IMR-90 (cell line): Measurements from ENCODE around the gene BCL11B. TPM values are rescaled to one million over a fixed set of nuclear protein-coding genes. Genes with fewer than 3 reads are reported as not detected.

ENCODE experiments used
- ATAC-seq: fragments of 200-7000 bp; cut with Tn5 transposase; 2 replicates; pipeline ENCODE4 v1.9.1; 2020; ENCODE audit warnings: low read depth, mild to moderate bottlenecking, moderate library complexity
- BruUV-seq: library from RNA; stranded (reverse); fragments of 400-500 nt; replicated peaks from 2 replicates; lab custom pipeline; 2021; lab: Mats Ljungman, UMichigan
- CTCF ChIA-PET: fragments of 300-600 bp; formaldehyde crosslinking; extraction: SDS; loops from one replicate; lab custom pipeline; 2021; ENCODE audit warnings: antibody characterized with exemption; lab: Yijun Ruan, JAX
- POLR2A ChIA-PET: fragments of 300-600 bp; sonication (Branson Sonifier 250); formaldehyde crosslinking; loops from one replicate; lab custom pipeline; 2022; ENCODE audit warnings: antibody characterized with exemption; ENCODE audit not compliant: unreplicated experiment; lab: Charles Lee
- DNase-seq: peaks from one replicate; pipeline ENCODE4 v3.0.0; 2013
- H2AFZ ChIP-seq: replicated peaks from 2 replicates; pipeline ENCODE3; 2013; ENCODE audit warnings: low read length, mild to moderate bottlenecking; ENCODE audit not compliant: poor library complexity
- H2AK5ac ChIP-seq: 2 replicates; pipeline ENCODE4 v1.6.1; 2013; ENCODE audit warnings: low read depth, low read length, inconsistent platforms
- H2AK9ac ChIP-seq: replicated peaks from 2 replicates; pipeline ENCODE3; 2013; ENCODE audit warnings: mild to moderate bottlenecking, low read depth, low read length, moderate library complexity; ENCODE audit not compliant: poor library complexity
- H2BK120ac ChIP-seq: 2 replicates; pipeline ENCODE4 v1.6.1; 2013; ENCODE audit warnings: low read depth, low read length, inconsistent platforms
- H2BK15ac ChIP-seq: 3 replicates; pipeline ENCODE4 v1.6.1; 2013; ENCODE audit warnings: low read depth, low read length, inconsistent platforms
- H2BK20ac ChIP-seq: 2 replicates; pipeline ENCODE4 v1.6.1; 2013; ENCODE audit warnings: low read depth, mild to moderate bottlenecking, inconsistent platforms, low read length, moderate library complexity
- H2BK5ac ChIP-seq: 2 replicates; pipeline ENCODE4 v1.6.1; 2013; ENCODE audit warnings: mild to moderate bottlenecking, low read depth, low read length, inconsistent platforms; ENCODE audit not compliant: poor library complexity, severe bottlenecking
- H3K14ac ChIP-seq: replicated peaks from 2 replicates; pipeline ENCODE4 v1.6.1; 2013; ENCODE audit warnings: low read depth, low read length, inconsistent platforms
- H3K18ac ChIP-seq: 2 replicates; pipeline ENCODE4 v1.6.1; 2013; ENCODE audit warnings: low read depth, low read length, control low read depth
- H3K23ac ChIP-seq: 2 replicates; pipeline ENCODE4 v1.6.1; 2013; ENCODE audit warnings: low read depth, low read length, inconsistent platforms
- H3K27ac ChIP-seq: 2 replicates; pipeline ENCODE4 v1.5.1; 2013; ENCODE audit warnings: mild to moderate bottlenecking, control low read depth, low read length; ENCODE audit not compliant: insufficient read depth
- H3K27me3 ChIP-seq: 2 replicates; pipeline ENCODE4 v1.6.1; 2013; ENCODE audit warnings: low read length; ENCODE audit not compliant: control insufficient read depth, insufficient read depth
- H3K36me3 ChIP-seq: 2 replicates; pipeline ENCODE4 v1.6.1; 2013; ENCODE audit warnings: low read length, mixed read lengths; ENCODE audit not compliant: control insufficient read depth, insufficient read depth
- H3K4ac ChIP-seq: 2 replicates; pipeline ENCODE4 v1.6.1; 2013; ENCODE audit warnings: low read depth, low read length, inconsistent platforms
- H3K4me1 ChIP-seq: 2 replicates; pipeline ENCODE4 v1.6.1; 2013; ENCODE audit warnings: low read length, mixed read lengths; ENCODE audit not compliant: control insufficient read depth, insufficient read depth
- H3K4me2 ChIP-seq: 2 replicates; pipeline ENCODE4 v1.6.1; 2013; ENCODE audit warnings: low read depth, mild to moderate bottlenecking, control low read depth, low read length, moderate library complexity
- H3K4me3 ChIP-seq: 2 replicates; pipeline ENCODE4 v1.5.1; 2013; ENCODE audit warnings: low read depth, mild to moderate bottlenecking, control low read depth, low read length, moderate library complexity; ENCODE audit not compliant: insufficient read depth
- H3K56ac ChIP-seq: 2 replicates; pipeline ENCODE4 v1.6.1; 2013; ENCODE audit warnings: low read length, inconsistent platforms; ENCODE audit not compliant: insufficient read depth; ENCODE audit errors: extremely low read depth
- H3K79me1 ChIP-seq, 2 experiments: 2 replicates each; pipeline ENCODE4 v1.6.1; 2013; ENCODE audit warnings: low read length in 2 of 2, inconsistent platforms in 1 of 2, low read depth in 1 of 2
- H3K9ac ChIP-seq: 2 replicates; pipeline ENCODE4 v1.6.1; 2013; ENCODE audit warnings: low read depth, low read length, control low read depth
- H3K9me1 ChIP-seq: 2 replicates; pipeline ENCODE4 v1.6.1; 2013; ENCODE audit warnings: low read length, inconsistent platforms; ENCODE audit not compliant: insufficient read depth
- H3K9me3 ChIP-seq: 2 replicates; pipeline ENCODE4 v1.6.1; 2013; ENCODE audit warnings: low read length; ENCODE audit not compliant: control insufficient read depth, insufficient read depth
- H4K20me1 ChIP-seq: 2 replicates; pipeline ENCODE4 v1.6.1; 2013; ENCODE audit warnings: low read length, inconsistent platforms; ENCODE audit not compliant: insufficient read depth
- H4K5ac ChIP-seq: 2 replicates; pipeline ENCODE4 v1.6.1; 2013; ENCODE audit warnings: mild to moderate bottlenecking, low read depth, low read length, control low read depth
- H4K8ac ChIP-seq, 2 experiments: 2 replicates each; pipeline ENCODE4 v1.6.1; 2013; ENCODE audit warnings: low read depth in 2 of 2, low read length in 2 of 2, control low read depth in 1 of 2, inconsistent platforms in 1 of 2
- H4K91ac ChIP-seq: 2 replicates; pipeline ENCODE4 v1.6.1; 2013; ENCODE audit warnings: low read depth, low read length, inconsistent platforms; ENCODE audit not compliant: insufficient read depth
- CEBPB ChIP-seq: IDR thresholded peaks from 2 replicates; pipeline ENCODE4 v1.6.1; 2012; ENCODE audit warnings: low read depth, low read length, improper control_type of control experiment
- MXI1 ChIP-seq: IDR thresholded peaks from 2 replicates; pipeline ENCODE4 v1.6.1; 2012; ENCODE audit warnings: low read depth, mild to moderate bottlenecking, low read length, moderate library complexity, borderline replicate concordance
- RCOR1 ChIP-seq: IDR thresholded peaks from 2 replicates; pipeline ENCODE4 v1.6.1; 2012; ENCODE audit warnings: mild to moderate bottlenecking, low read length, improper control_type of control experiment; ENCODE audit not compliant: insufficient replicate concordance
- SMC3 ChIP-seq: fragments of 150-350 bp; IDR thresholded peaks from 2 replicates; pipeline ENCODE4 v1.6.1; 2016; ENCODE audit warnings: low read depth, mild to moderate bottlenecking, antibody characterized with exemption, low read length, moderate library complexity
- WGBS, 2 experiments: methylation state at CpG; one replicate each; pipeline versions ENCODE4 v1.1.5 to v1.1.7; 2013; ENCODE audit warnings: missing lambda C conversion rate in 2 of 2; ENCODE audit not compliant: insufficient read length in 1 of 2; ENCODE audit errors: extremely low coverage in 2 of 2; 5-methylcytosine and 5-hydroxymethylcytosine counted together
- dilution Hi-C: fragments of 300-500 bp; cut with HindIII; formaldehyde crosslinking; loops from one replicate; pipeline ENCODE4 v1.14.3; 2018; ENCODE audit warnings: low sequenced_read_pairs; ENCODE audit not compliant: unreplicated experiment
- in situ Hi-C: fragments of 300-500 bp; cut with MboI; formaldehyde crosslinking; loops from 3 replicates; pipeline ENCODE4 v1.14.3; 2019; ENCODE audit warnings: low sequenced_read_pairs, inconsistent platforms, mixed read lengths
- intact Hi-C: fragments of 100-400 bp; cut with micrococcal nuclease; formaldehyde crosslinking; loops from 2 replicates; pipeline ENCODE4 v1.10.0; 2022
- polyA plus RNA-seq, 3 experiments: library from polyadenylated mRNA; depleted of rRNA; stranded (reverse); fragments of >200 nt; gene quantifications; 2 replicates each; pipeline ENCODE4 v1.2.3, GENCODE V29; 2012; ENCODE audit warnings: low replicate concordance in 1 of 3
- total RNA-seq: library from RNA; depleted of rRNA; stranded (reverse); fragments of >200 nt; gene quantifications from 2 replicates; pipeline ENCODE4 v1.2.3, GENCODE V29; 2012
- TF ChIP-seq, protein P1 (sequence below): conservative IDR thresholded peaks from 2 replicates; pipeline ENCODE4 v1.5.1; 2012; ENCODE audit warnings: mild to moderate bottlenecking, low read depth, low read length, improper control_type of control experiment

The BCL11B gene
- total and polyA plus RNA-seq, 2 of the 4 experiments (the other 2 are of a cell fraction), result under 0.01 TPM; not detected in 1

GRCh38 chr14:99212646-99213045 lies 59.4 kb downstream of the BCL11B start:
- no CpG with 5 or more reads among the region's 3 CpGs for WGBS, 2 experiments
- no peaks in the 10 kb centered on the region for H4K20me1 ChIP-seq
- POLR2A ChIA-PET, result no interaction called here

More at GRCh38 chr14:99212646-99213045, 59.4 kb downstream of the BCL11B start:
- Histone ChIP-seq H3K27ac (no peak overlapping the region), H3K36me3 (no peaks in the 10 kb centered on the region), H3K9ac (no peak overlapping the region), H3K56ac (no peak overlapping the region), H3K23ac (no peak overlapping the region), H3K18ac (no peak overlapping the region), H4K5ac (no peak overlapping the region), H2BK120ac (no peak overlapping the region), H3K14ac (no peak overlapping the region), H3K4ac (no peak overlapping the region), H3K79me1 (no peaks in the 10 kb centered on the region), H2BK5ac (no peak overlapping the region), H3K4me1 (no peaks in the 10 kb centered on the region), H2BK15ac (no peak overlapping the region), H4K8ac (no peak overlapping the region), H3K27me3 (no peaks in the 10 kb centered on the region), H3K4me2 (no peak overlapping the region), H2AK5ac (no peak overlapping the region), H3K9me1 (no peaks in the 10 kb centered on the region; the same call in 1 of the 2 replicates), H2AFZ (no peak overlapping the region), H2AK9ac (no peak overlapping the region), H4K91ac (no peak overlapping the region), H3K4me3 (no peak overlapping the region), H2BK20ac (no peak overlapping the region), H3K9me3 (peaks cover 21% of the 10 kb centered on the region)
- no peak for DNase-seq
- no TSS peak for BruUV-seq
- dilution Hi-C loops (no loop called here), in situ Hi-C loops (no loop called here), intact Hi-C loops (no loop called here)
- ATAC-seq, result no peak
- CTCF ChIA-PET, result no interaction called here
- TF ChIP-seq, protein P1, sequence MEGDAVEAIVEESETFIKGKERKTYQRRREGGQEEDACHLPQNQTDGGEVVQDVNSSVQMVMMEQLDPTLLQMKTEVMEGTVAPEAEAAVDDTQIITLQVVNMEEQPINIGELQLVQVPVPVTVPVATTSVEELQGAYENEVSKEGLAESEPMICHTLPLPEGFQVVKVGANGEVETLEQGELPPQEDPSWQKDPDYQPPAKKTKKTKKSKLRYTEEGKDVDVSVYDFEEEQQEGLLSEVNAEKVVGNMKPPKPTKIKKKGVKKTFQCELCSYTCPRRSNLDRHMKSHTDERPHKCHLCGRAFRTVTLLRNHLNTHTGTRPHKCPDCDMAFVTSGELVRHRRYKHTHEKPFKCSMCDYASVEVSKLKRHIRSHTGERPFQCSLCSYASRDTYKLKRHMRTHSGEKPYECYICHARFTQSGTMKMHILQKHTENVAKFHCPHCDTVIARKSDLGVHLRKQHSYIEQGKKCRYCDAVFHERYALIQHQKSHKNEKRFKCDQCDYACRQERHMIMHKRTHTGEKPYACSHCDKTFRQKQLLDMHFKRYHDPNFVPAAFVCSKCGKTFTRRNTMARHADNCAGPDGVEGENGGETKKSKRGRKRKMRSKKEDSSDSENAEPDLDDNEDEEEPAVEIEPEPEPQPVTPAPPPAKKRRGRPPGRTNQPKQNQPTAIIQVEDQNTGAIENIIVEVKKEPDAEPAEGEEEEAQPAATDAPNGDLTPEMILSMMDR, result no peak
- TF ChIP-seq CEBPB (no peak), RCOR1 (no peak), MXI1 (no peak), SMC3 (no peak)
